ENCODE results near the gene SLAMF7.

DNA sequence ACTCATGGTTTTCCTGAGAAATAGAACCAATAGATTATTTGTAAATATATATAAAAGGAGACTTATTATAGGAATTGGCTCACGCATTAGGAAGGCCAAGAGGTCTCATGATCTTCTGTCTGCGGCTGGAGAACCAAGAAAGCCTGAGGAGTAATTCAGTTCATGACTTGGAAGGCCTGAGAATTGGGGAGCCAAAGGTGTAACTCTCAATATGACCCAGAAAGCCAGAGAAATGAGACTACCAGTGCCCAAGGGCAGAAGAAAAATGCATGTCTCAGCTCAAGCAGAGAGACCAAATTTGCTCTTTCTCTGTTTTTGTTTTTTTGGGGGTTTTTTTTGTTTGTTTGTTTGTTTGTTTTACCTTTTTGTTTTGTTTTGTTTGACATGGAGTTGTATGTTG is 19.5 kb downstream of the SLAMF7 start:
- TF ChIP-seq, protein P1, sequence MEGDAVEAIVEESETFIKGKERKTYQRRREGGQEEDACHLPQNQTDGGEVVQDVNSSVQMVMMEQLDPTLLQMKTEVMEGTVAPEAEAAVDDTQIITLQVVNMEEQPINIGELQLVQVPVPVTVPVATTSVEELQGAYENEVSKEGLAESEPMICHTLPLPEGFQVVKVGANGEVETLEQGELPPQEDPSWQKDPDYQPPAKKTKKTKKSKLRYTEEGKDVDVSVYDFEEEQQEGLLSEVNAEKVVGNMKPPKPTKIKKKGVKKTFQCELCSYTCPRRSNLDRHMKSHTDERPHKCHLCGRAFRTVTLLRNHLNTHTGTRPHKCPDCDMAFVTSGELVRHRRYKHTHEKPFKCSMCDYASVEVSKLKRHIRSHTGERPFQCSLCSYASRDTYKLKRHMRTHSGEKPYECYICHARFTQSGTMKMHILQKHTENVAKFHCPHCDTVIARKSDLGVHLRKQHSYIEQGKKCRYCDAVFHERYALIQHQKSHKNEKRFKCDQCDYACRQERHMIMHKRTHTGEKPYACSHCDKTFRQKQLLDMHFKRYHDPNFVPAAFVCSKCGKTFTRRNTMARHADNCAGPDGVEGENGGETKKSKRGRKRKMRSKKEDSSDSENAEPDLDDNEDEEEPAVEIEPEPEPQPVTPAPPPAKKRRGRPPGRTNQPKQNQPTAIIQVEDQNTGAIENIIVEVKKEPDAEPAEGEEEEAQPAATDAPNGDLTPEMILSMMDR (IDR thresholded peaks at IDR 0.05): no peak
- TF ChIP-seq POLR2A (IDR thresholded peaks at IDR 0.05): no peak
